GM10266 (cell line): Measurements from ENCODE around the gene THY1.

Source experiments
- DNase-seq: peaks from one replicate; pipeline ENCODE4 v3.0.0; 2012; ENCODE audit errors: extremely low spot score
- TF ChIP-seq, protein P1 (sequence below): IDR thresholded peaks from 2 replicates; pipeline ENCODE4 v1.5.1; 2012; ENCODE audit warnings: mild to moderate bottlenecking, low read depth; ENCODE audit not compliant: control insufficient read depth, insufficient read depth; ENCODE audit errors: missing control alignments

The THY1 gene

DNA sequence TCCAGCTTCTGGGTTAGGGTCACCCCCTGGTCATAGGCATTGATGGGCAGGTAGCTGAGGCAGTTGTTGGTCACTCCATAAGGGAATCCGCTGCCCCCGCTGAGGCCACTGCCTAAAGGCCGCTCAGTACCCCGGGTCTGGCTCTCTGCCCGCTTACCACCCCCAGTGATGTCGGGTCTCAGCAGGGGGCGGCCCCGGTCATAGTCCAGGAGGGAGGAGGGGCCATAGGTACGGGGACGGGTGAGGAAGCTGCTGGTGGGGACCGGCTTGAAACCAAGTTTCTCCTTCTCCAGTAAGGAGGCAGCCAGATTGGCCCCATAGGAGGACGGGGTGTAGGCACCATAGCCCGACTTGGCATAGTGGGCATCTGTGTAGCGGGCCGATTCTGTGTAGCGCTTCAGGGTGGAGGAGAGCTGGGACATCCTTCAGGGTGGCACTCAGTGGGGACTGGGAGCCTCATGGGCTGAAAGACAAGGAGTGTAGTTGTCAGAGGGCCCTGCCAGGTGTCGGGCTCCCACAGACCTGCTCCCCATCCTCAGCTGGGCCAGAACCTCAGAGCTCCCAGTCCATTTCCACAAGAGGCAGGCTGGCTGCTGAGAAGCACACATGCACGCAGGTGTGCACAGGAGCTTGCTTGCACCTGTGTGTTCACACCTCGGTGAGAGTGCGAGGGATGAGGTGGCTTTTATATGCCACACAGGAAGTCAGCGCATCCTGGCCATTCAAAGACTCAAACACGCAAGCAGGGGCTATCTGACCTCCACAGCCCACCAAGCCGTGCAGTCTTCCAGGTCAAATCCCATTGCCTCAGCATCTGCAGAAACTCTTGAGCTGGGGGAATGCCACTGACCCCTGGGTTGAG lies 49.7 kb downstream of the THY1 start:
- TF ChIP-seq, protein P1, sequence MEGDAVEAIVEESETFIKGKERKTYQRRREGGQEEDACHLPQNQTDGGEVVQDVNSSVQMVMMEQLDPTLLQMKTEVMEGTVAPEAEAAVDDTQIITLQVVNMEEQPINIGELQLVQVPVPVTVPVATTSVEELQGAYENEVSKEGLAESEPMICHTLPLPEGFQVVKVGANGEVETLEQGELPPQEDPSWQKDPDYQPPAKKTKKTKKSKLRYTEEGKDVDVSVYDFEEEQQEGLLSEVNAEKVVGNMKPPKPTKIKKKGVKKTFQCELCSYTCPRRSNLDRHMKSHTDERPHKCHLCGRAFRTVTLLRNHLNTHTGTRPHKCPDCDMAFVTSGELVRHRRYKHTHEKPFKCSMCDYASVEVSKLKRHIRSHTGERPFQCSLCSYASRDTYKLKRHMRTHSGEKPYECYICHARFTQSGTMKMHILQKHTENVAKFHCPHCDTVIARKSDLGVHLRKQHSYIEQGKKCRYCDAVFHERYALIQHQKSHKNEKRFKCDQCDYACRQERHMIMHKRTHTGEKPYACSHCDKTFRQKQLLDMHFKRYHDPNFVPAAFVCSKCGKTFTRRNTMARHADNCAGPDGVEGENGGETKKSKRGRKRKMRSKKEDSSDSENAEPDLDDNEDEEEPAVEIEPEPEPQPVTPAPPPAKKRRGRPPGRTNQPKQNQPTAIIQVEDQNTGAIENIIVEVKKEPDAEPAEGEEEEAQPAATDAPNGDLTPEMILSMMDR: no peak

DNA sequence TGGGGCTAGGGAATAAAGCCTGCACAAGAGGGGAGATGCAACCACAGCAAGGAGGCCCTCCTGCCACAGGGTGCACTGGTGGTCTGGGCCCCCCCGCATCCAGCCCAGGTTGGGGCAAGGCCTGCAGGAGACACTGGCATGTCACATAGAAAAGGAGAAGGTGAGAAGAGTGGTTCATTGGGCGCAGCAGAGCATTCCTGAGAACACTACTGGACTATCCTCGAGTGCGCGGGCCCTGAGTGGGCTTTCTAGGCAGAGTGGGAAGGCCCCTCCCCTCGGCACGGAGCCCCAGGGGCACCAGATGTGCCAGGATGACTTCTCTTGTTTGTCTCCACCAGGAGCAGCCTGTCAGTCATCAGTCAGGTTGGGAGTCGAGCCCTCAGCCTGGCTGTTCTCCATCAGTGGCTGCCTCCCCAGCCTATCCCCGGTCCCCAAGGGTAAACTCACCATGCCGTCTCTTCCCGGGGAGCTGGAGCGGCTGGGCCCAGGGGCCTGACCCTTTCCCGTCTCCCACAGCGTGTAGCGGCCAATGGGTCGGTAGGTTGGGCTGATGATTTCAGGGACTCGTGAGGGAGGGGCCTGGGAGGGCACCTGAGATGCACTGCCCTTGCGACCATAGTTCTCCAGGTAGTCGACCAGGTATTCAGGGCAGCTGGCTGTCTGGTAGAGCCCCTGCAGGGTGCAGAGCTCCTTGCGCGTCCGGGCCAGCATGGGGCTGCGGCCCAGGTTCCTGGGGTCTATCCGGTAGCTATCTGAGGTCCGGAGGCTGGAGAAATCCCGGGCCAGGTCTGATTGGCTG lies 50.5 kb downstream of the THY1 start:
- DNase-seq: no peak
- TF ChIP-seq, protein P1: no peak

More for the DNA sequence above, 49.7 kb downstream of the THY1 start:
- no peak for DNase-seq

- TF ChIP-seq, protein P1: peak; percentile 4
- no peak for DNase-seq
Observed at GRCh38 chr11:119371778-119372182, 51.2 kb downstream of the THY1 start.

DNA sequence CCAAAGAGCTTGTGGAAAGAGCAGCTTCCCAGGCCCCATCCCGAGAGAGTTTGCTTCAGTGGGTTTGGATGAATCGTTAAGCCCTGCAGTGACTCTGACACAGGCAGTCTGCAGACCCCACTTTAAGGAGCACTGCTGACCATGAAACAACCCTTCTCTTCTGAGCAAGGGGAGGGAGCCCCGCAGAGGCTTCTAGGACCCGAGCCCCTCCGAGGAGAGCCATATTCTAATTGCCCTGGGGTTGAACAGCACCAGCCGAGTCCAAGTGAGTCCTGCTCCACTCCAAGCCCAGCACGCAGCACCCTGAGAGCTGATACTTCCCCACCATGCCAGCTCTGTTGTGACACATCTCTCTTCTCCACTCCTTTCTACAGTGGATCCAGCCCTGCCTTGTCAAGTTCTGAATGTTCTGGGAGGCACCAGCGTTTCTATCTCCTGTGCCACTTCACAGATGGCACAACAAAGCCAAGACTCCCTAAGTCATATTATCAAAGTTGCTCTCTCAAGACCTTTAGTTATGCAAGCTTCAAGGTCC lies 51.8 kb downstream of the THY1 start:
- no peak for DNase-seq
- TF ChIP-seq, protein P1: no peak

DNA sequence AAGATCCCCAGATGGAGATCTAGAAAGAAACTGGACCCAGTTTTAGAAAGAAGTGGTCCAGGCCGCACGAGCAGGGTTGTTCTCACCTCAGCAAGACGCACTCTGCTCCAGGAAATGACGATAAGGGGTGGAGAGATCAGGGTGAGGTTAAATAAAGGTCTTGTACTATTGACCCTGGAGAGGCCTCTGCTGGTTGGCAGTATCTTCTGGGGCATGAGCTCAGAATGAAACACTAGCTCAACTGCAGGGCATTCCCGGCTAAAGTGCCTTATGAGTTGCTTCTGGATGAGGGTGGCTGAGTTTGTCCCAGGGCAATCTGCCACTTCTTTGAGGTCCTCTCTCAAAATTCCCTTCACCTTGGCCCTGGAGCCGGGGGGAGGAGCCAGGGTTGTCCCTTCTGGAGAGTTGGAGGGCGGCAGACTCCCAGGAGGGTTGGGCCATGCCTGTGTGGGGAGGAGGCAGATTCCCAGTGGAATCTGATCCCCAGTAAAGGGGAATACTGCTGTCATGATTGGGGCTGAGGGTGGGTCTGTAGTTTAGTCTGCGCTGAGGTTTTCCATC lies 52.4 kb downstream of the THY1 start:
- no peak for DNase-seq
- TF ChIP-seq, protein P1: no peak

- DNase-seq: no peak
- TF ChIP-seq, protein P1: no peak
Observed at GRCh38 chr11:119369132-119369925, 53.6 kb downstream of the THY1 start.
